Keratinocyte (primary cell): Measurements from ENCODE around the gene DTL. TPM values are rescaled to one million over a fixed set of nuclear protein-coding genes. Genes with fewer than 3 reads are reported as not detected.

Experiments
- DNase-seq: peaks from one replicate; pipeline ENCODE4 v3.0.0-alpha.2; 2011; ENCODE audit warnings: low read depth, missing footprints, low spot score
- FAIRE-seq: peaks from 2 replicates; lab custom pipeline; 2011; peaks lifted over from hg19 to GRCh38; lab: Jason Lieb, UNC
- H2AFZ ChIP-seq: 2 replicates; pipeline ENCODE4 v1.6.0; 2012; ENCODE audit warnings: low read length, control low read depth, inconsistent platforms; ENCODE audit not compliant: control insufficient read depth
- H3K27ac ChIP-seq: 2 replicates; pipeline ENCODE4 v1.5.1; 2011; ENCODE audit warnings: low read length; ENCODE audit not compliant: control insufficient read depth, insufficient read depth
- H3K27me3 ChIP-seq: 3 replicates; pipeline ENCODE4 v1.6.0; 2011; ENCODE audit warnings: low read length; ENCODE audit not compliant: control insufficient read depth, insufficient read depth; ENCODE audit errors: extremely low read depth
- H3K36me3 ChIP-seq, 2 experiments: 2 replicates in 1 of 2; 3 replicates in 1 of 2; pipeline ENCODE4 v1.5.1; 2011; ENCODE audit warnings: low read length in 2 of 2, mild to moderate bottlenecking in 1 of 2; ENCODE audit not compliant: control insufficient read depth in 2 of 2, insufficient read depth in 2 of 2; ENCODE audit errors: extremely low read depth in 1 of 2
- H3K4me1 ChIP-seq: 3 replicates; pipeline ENCODE4 v1.5.1; 2011; ENCODE audit warnings: low read length; ENCODE audit not compliant: control insufficient read depth, insufficient read depth; ENCODE audit errors: extremely low read depth
- H3K4me2 ChIP-seq: 3 replicates; pipeline ENCODE4 v1.6.0; 2011; ENCODE audit warnings: low read depth, low read length; ENCODE audit not compliant: control insufficient read depth, insufficient read depth; ENCODE audit errors: extremely low read depth
- H3K4me3 ChIP-seq, 3 experiments: fragments of 200-600 bp in 1 of 3; sonication (generic) in 1 of 3; 2 replicates in 2 of 3; 3 replicates in 1 of 3; pipeline ENCODE4 v1.5.1; 2011 to 2016; ENCODE audit warnings: low read length in 3 of 3, mild to moderate bottlenecking in 3 of 3, control low read depth in 2 of 3, inconsistent platforms in 1 of 3, low read depth in 1 of 3, mixed read lengths in 1 of 3, mixed run types in 1 of 3, moderate library complexity in 1 of 3; ENCODE audit not compliant: control insufficient read depth in 2 of 3, insufficient read depth in 2 of 3; ENCODE audit errors: extremely low read depth in 1 of 3
- H3K79me2 ChIP-seq: 2 replicates; pipeline ENCODE4 v1.6.0; 2012; ENCODE audit warnings: low read length; ENCODE audit not compliant: control insufficient read depth, insufficient read depth
- H3K9ac ChIP-seq: 3 replicates; pipeline ENCODE4 v1.6.0; 2011; ENCODE audit warnings: low read length; ENCODE audit not compliant: control insufficient read depth, insufficient read depth; ENCODE audit errors: extremely low read depth
- H3K9me1 ChIP-seq: 3 replicates; pipeline ENCODE4 v1.6.0; 2011; ENCODE audit warnings: low read length; ENCODE audit not compliant: control insufficient read depth, insufficient read depth; ENCODE audit errors: extremely low read depth
- H3K9me3 ChIP-seq: 2 replicates; pipeline ENCODE4 v1.5.1; 2012; ENCODE audit warnings: low read depth, low read length; ENCODE audit not compliant: control insufficient read depth
- H4K20me1 ChIP-seq: 3 replicates; pipeline ENCODE4 v1.6.0; 2011; ENCODE audit warnings: low read length; ENCODE audit not compliant: control insufficient read depth, insufficient read depth; ENCODE audit errors: extremely low read depth
- EZH2 ChIP-seq: IDR thresholded peaks from one replicate; pipeline ENCODE4 v1.6.1; 2012; ENCODE audit warnings: inconsistent platforms, mild to moderate bottlenecking, low read length, moderate library complexity
- dilution Hi-C: fragments of 300-500 bp; cut with MboI; formaldehyde crosslinking; loops from one replicate; pipeline ENCODE4 v1.7.0; 2020; ENCODE audit warnings: low sequenced_read_pairs; ENCODE audit not compliant: extremely low pct_ligation_motif_present
- polyA minus RNA-seq, 3 experiments: library from RNA; depleted of rRNA, polyadenylated mRNA; stranded (reverse); fragments of >200 nt; gene quantifications; 1 replicate in 1 of 3; 2 replicates in 1 of 3; 3 replicates in 1 of 3; pipeline ENCODE4 v1.2.3, GENCODE V29; 2011
- polyA plus RNA-seq, 5 experiments: library from polyadenylated mRNA; depleted of rRNA in 3 of 5; stranded (reverse) in 3 of 5; stranded (forward) in 1 of 5; unstranded in 1 of 5; fragments of >200 nt; gene quantifications; 1 replicate in 1 of 5; 2 replicates in 3 of 5; 3 replicates in 1 of 5; pipeline versions ENCODE4 v1.2.1 to v1.2.3, GENCODE V29; 2011 to 2012; ENCODE audit warnings: missing spikeins in 2 of 5, low read depth in 1 of 5, low replicate concordance in 1 of 5
- TF ChIP-seq, protein P1 (sequence below), 3 experiments: IDR thresholded peaks in 1 of 3; conservative IDR thresholded peaks in 1 of 3; optimal IDR thresholded peaks in 1 of 3; 2 replicates in 2 of 3; 3 replicates in 1 of 3; pipeline versions ENCODE3 to v1.5.1; 2011; ENCODE audit warnings: low read length in 3 of 3, mild to moderate bottlenecking in 3 of 3, moderate library complexity in 2 of 3, control low read depth in 1 of 3, inconsistent platforms in 1 of 3; ENCODE audit not compliant: insufficient read depth in 2 of 3; ENCODE audit errors: extremely low read depth in 1 of 3

The DTL gene, protein sequence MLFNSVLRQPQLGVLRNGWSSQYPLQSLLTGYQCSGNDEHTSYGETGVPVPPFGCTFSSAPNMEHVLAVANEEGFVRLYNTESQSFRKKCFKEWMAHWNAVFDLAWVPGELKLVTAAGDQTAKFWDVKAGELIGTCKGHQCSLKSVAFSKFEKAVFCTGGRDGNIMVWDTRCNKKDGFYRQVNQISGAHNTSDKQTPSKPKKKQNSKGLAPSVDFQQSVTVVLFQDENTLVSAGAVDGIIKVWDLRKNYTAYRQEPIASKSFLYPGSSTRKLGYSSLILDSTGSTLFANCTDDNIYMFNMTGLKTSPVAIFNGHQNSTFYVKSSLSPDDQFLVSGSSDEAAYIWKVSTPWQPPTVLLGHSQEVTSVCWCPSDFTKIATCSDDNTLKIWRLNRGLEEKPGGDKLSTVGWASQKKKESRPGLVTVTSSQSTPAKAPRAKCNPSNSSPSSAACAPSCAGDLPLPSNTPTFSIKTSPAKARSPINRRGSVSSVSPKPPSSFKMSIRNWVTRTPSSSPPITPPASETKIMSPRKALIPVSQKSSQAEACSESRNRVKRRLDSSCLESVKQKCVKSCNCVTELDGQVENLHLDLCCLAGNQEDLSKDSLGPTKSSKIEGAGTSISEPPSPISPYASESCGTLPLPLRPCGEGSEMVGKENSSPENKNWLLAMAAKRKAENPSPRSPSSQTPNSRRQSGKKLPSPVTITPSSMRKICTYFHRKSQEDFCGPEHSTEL
- polyA plus RNA-seq (1.9 to 17.4 TPM (median 9.3 TPM) in 3 replicates), polyA minus RNA-seq (2.4 to 14.0 TPM (median 13.4 TPM) in 3 replicates)
- 0.07 TPM for polyA plus RNA-seq (2011; ENCODE audit: low read depth)
- 2.1 and 4.4 TPM in 2 replicates for polyA plus RNA-seq (2011; cell fraction: cytosol; rRNA removed)
- polyA plus RNA-seq (2011; cell fraction: nucleus; rRNA removed) = 3.2 and 3.9 TPM in 2 replicates
- 0.14 and 6.4 TPM in 2 replicates for polyA plus RNA-seq (2012; ENCODE audit: low replicate concordance)
- polyA minus RNA-seq (2011; cell fraction: cytosol; rRNA and poly(A)+ RNA removed) = 2.9 TPM
- polyA minus RNA-seq (2011; cell fraction: nucleus; rRNA and poly(A)+ RNA removed) = 1.3 and 4.7 TPM in 2 replicates

DNA sequence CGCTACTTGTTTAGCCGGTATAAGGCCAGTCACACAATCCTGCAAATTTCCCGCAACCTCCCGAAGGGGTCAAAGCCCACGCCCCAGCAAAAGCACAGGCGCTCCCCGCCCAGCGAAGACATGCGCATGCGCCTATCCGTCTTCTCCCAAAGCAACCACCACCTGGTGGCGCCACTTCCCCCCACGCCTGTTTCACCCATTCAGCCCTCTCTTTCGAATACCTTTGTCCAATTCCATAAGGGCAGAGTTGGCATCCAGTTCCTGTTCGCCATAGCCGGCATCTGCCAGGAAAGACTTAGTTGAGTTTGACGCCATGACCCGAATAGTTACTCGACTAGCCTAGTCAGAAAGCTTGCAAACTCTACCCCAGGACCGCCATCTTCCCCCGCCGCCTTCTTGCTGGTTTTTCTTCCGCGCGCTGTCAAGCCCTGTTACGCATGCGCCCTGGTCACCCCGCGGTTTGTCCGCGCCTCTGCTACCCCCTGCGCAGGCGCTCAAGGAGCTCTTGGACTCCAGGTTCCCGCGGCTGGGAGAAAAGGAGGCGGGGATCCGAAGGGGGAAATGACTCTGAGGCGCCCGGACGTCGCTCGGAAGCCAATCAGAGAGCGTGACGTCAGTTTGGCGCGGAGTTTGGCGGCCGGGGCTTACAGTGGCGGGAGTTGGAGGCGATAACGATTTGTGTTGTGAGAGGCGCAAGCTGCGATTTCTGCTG is at the start of gene DTL, which contains the start of gene INTS7:
Gene DTL, plus strand, starts transcription at position 626 of the 712 bp plus-strand sequence. CDS start 143 bp downstream, outside the sequence.
Gene INTS7, minus strand, starts transcription at position 435 of the 712 bp plus-strand sequence. Its CDS starts 120 bp downstream, at position 315.
- Histone ChIP-seq H3K27me3 (no peaks in the 10 kb centered on the region), H3K9me3 (no peaks in the 10 kb centered on the region), H2AFZ (peak within 1 kb of the TSS; percentile 99), H3K36me3 (peaks cover 0 to 7% of the 10 kb centered on the region in 2 experiments), H4K20me1 (no peaks in the 10 kb centered on the region), H3K4me1 (peaks cover 27% of the 10 kb centered on the region), H3K9me1 (no peaks in the 10 kb centered on the region), H3K79me2 (peaks cover 66% of the 10 kb centered on the region), H3K9ac (peak within 1 kb of the TSS; percentile 94), H3K27ac (peak within 1 kb of the TSS; percentile 96), H3K4me2 (peak within 1 kb of the TSS; percentile 95), H3K4me3 (peak within 1 kb of the TSS; percentile 52 to 89 (median 80))
- dilution Hi-C loops = no loop called here
- TF ChIP-seq, protein P1, sequence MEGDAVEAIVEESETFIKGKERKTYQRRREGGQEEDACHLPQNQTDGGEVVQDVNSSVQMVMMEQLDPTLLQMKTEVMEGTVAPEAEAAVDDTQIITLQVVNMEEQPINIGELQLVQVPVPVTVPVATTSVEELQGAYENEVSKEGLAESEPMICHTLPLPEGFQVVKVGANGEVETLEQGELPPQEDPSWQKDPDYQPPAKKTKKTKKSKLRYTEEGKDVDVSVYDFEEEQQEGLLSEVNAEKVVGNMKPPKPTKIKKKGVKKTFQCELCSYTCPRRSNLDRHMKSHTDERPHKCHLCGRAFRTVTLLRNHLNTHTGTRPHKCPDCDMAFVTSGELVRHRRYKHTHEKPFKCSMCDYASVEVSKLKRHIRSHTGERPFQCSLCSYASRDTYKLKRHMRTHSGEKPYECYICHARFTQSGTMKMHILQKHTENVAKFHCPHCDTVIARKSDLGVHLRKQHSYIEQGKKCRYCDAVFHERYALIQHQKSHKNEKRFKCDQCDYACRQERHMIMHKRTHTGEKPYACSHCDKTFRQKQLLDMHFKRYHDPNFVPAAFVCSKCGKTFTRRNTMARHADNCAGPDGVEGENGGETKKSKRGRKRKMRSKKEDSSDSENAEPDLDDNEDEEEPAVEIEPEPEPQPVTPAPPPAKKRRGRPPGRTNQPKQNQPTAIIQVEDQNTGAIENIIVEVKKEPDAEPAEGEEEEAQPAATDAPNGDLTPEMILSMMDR (optimal IDR thresholded peaks at IDR 0.05 in 1 of 3, IDR thresholded peaks at IDR 0.05 in 1 of 3, conservative IDR thresholded peaks at IDR 0.05 in 1 of 3; ENCODE audit: extremely low read depth in 1 of 3, insufficient read depth in 2 of 3, low read length in 3 of 3) = peak; percentile 88 to 97 (median 92)
- no peak for TF ChIP-seq EZH2
- FAIRE-seq = peak; percentile 89
- DNase-seq = peak; percentile 96

DNA sequence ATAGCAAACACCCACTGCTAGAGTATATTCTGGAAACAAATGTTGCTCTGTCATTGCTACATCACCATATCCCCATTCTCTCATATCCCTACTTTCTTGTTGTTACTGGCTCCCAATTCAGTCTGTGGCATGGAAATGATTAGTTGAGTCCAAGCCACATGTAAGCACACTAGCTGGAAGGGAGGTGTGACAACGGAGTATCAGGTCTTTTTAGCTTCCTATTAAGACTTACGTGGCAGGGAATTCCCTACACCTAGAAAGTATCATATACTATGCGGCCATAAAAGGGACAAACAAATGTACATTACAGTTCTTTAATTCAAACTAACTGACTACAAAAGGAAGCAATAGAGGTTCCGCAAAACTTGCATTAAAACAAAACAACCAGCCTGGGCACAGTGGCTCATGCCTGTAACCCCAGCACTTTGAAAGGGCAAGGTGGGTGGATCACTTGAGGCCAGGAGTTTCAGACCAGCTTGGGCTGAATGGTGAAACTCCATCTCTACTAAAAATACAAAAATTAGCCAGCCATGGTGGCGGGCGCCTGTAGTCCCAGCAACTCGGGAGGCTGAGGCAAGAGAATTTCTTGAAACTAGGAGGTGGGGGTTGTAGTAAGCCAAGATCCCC is 48.8 kb upstream of the DTL start:
- dilution Hi-C loops = no loop called here
- TF ChIP-seq EZH2 = no peak
- TF ChIP-seq, protein P1 (optimal IDR thresholded peaks at IDR 0.05 in 1 of 3, IDR thresholded peaks at IDR 0.05 in 1 of 3, conservative IDR thresholded peaks at IDR 0.05 in 1 of 3; ENCODE audit: extremely low read depth in 1 of 3, insufficient read depth in 2 of 3, low read length in 3 of 3) = no peak
- FAIRE-seq (no peak), DNase-seq (no peak)
- Histone ChIP-seq H3K79me2 (no peaks in the 10 kb centered on the region), H4K20me1 (no peaks in the 10 kb centered on the region), H3K9ac (no peak overlapping the region), H3K4me2 (no peak overlapping the region), H3K27me3 (no peaks in the 10 kb centered on the region), H2AFZ (no peak overlapping the region), H3K4me3 (no peak overlapping the region), H3K4me1 (no peaks in the 10 kb centered on the region), H3K27ac (no peak overlapping the region), H3K36me3 (peaks cover 3 to 4% of the 10 kb centered on the region in 2 experiments), H3K9me3 (no peaks in the 10 kb centered on the region), H3K9me1 (no peaks in the 10 kb centered on the region)
